SJCRH30 (cell line): Measurements from ENCODE around the gene TSHZ2. TPM values are rescaled to one million over a fixed set of nuclear protein-coding genes. Genes with fewer than 3 reads are reported as not detected.
"Not testable (repeated sequence)": the region's sequence is repeated elsewhere in the genome, so short reads cannot be mapped to it uniquely, and the experiment has no call there.

ENCODE experiments used
- DNase-seq, 2 experiments: peaks; one replicate each; pipeline ENCODE4 v3.0.0-alpha.2; 2015 to 2020
- H3K27ac ChIP-seq: fragments of 250-450 bp; sonication (Bioruptor Pico); 2 replicates; pipeline ENCODE4 v1.5.1; 2020; ENCODE audit warnings: mild to moderate bottlenecking, moderate library complexity
- H3K27me3 ChIP-seq: fragments of 250-450 bp; sonication (Bioruptor Pico); 2 replicates; pipeline ENCODE4 v1.5.1; 2020; ENCODE audit warnings: mild to moderate bottlenecking, moderate library complexity
- H3K36me3 ChIP-seq: fragments of 250-450 bp; sonication (Bioruptor Pico); 2 replicates; pipeline ENCODE4 v1.5.1; 2020; ENCODE audit warnings: mild to moderate bottlenecking, moderate library complexity
- H3K4me1 ChIP-seq: fragments of 250-450 bp; sonication (Bioruptor Pico); 2 replicates; pipeline ENCODE4 v1.5.1; 2020; ENCODE audit warnings: mild to moderate bottlenecking, moderate library complexity
- H3K4me3 ChIP-seq: fragments of 250-450 bp; sonication (Bioruptor Pico); 2 replicates; pipeline ENCODE4 v1.5.1; 2020; ENCODE audit warnings: mild to moderate bottlenecking, moderate library complexity
- H3K9me3 ChIP-seq: fragments of 250-450 bp; sonication (Bioruptor Pico); replicated peaks from 2 replicates; pipeline ENCODE4 v1.5.1; 2020; ENCODE audit warnings: mild to moderate bottlenecking, moderate library complexity
- total RNA-seq: library from RNA; depleted of rRNA; stranded (reverse); fragments of >200 nt; shearing (Covaris generic); gene quantifications from 2 replicates; pipeline ENCODE4 v1.2.3, GENCODE V29; 2014

TSHZ2 gene
- total RNA-seq, 1 experiment from 2014 or later: not detected

- no peaks in the 10 kb centered on the region for H3K36me3 ChIP-seq
- H3K9me3 ChIP-seq: no peaks in the 10 kb centered on the region; the same call in 1 of the 2 replicates
- H3K27ac ChIP-seq: no peak overlapping the region
- peaks cover 11% of the 10 kb centered on the region for H3K27me3 ChIP-seq
- H3K4me1 ChIP-seq: no peaks in the 10 kb centered on the region
- DNase-seq: no peak
- no peak overlapping the region for H3K4me3 ChIP-seq
Measured at GRCh38 chr20:53355790-53356189, 383.6 kb downstream of the TSHZ2 start.

DNA sequence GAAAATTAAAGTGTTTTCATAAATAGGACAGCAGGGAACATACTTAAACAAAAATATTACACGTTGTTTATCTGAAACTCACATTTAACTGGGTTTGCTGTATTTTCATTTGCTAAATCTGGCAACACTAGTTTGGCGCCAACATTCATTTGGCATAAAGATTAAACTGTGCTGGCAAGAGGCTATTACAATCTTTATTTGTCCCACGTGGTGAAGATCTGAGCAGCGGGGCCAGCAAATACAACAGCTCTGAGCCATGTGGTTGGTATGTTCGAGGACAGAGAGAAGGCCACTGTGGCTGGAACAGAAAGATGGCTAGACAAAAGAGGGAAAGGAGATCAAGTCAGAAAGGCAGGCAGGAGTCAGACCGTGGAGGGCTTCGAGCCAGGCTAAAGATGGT lies 387.3 kb downstream of the TSHZ2 start:
- no peaks in the 10 kb centered on the region; the same call in 1 of the 2 replicates for H3K9me3 ChIP-seq
- H3K27me3 ChIP-seq: peaks cover 9% of the 10 kb centered on the region
- H3K36me3 ChIP-seq: no peaks in the 10 kb centered on the region
- DNase-seq: no peak
- H3K27ac ChIP-seq: no peak overlapping the region
- H3K4me1 ChIP-seq: no peaks in the 10 kb centered on the region
- no peak overlapping the region for H3K4me3 ChIP-seq

DNA sequence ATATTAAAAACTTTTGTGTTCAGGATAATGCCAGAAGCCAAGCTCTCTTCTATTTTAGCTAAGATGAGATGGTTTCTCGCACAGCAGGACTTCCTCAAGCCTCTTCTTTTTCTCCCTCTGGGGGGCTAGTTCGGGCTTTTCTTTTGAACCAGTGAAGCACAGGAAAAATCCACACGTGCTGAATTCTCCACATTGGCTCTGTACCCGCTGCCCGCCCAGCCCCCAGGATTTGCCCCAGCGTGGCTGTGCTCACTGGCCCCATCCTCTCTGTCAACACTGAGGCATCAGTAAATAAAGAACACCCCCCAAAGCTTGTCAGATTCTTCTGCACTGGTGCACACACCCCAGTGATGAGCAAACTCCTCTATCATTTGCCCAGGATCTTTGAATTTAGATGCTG lies 388.7 kb downstream of the TSHZ2 start:
- no peaks in the 10 kb centered on the region for H3K36me3 ChIP-seq
- H3K27ac ChIP-seq: no peak overlapping the region
- H3K9me3 ChIP-seq: no peaks in the 10 kb centered on the region
- no peak overlapping the region for H3K4me3 ChIP-seq
- H3K27me3 ChIP-seq: peaks cover 20% of the 10 kb centered on the region
- no peaks in the 10 kb centered on the region for H3K4me1 ChIP-seq
- DNase-seq: no peak

DNA sequence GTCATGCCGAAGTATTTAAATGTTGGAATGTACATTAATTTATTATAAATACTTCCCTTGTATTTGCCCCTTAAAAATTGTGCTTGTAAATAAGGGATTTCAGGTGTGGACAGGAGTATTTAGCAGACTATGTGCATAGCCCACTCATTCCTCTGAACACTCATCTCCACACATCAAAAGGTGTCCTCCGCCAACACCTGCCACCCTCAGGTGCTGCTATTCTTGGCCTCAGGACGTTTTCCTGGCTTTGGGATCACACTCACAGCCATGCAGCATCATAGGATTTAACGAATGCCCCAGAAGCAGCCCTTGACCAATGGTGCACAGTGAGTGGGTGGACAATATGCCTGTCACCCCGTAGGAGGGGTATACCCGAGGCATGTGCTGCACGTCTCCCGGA lies 390.6 kb downstream of the TSHZ2 start:
- H3K9me3 ChIP-seq: no peaks in the 10 kb centered on the region
- no peak overlapping the region for H3K4me3 ChIP-seq
- no peak overlapping the region for H3K27ac ChIP-seq
- DNase-seq: no peak
- no peaks in the 10 kb centered on the region for H3K4me1 ChIP-seq
- peaks cover 23% of the 10 kb centered on the region for H3K27me3 ChIP-seq
- no peaks in the 10 kb centered on the region for H3K36me3 ChIP-seq

DNA sequence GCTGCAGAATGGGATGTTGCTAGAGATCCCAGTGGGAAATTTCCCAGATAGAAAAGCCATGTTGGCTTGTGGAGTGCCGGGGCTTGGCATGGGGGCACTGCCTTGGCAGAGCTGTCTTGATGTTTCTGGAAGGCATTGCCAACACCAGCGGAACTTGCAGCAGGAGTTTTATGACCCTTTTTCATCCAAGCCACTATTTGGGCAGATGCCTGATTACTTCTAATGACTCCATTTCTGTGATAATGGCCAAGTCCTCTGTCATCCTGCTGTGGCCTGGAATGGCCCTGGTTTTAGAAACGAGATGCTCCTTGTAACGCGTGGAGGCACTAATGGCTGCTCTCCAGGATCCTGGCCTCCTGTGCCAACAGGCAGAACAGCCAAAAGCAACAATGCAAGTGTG lies 392.5 kb downstream of the TSHZ2 start:
- no peak for DNase-seq
- no peaks in the 10 kb centered on the region for H3K36me3 ChIP-seq
- H3K9me3 ChIP-seq: no peaks in the 10 kb centered on the region
- H3K27ac ChIP-seq: no peak overlapping the region
- H3K4me1 ChIP-seq: no peaks in the 10 kb centered on the region
- H3K4me3 ChIP-seq: no peak overlapping the region
- H3K27me3 ChIP-seq: peaks cover 29% of the 10 kb centered on the region

- Histone ChIP-seq H3K9me3 (no peaks in the 10 kb centered on the region), H3K27me3 (peaks cover 29% of the 10 kb centered on the region), H3K4me1 (no peaks in the 10 kb centered on the region), H3K27ac (no peak overlapping the region), H3K4me3 (no peak overlapping the region), H3K36me3 (no peaks in the 10 kb centered on the region)
- no peak for DNase-seq
Measured at GRCh38 chr20:53365076-53365475, 392.9 kb downstream of the TSHZ2 start.

DNA sequence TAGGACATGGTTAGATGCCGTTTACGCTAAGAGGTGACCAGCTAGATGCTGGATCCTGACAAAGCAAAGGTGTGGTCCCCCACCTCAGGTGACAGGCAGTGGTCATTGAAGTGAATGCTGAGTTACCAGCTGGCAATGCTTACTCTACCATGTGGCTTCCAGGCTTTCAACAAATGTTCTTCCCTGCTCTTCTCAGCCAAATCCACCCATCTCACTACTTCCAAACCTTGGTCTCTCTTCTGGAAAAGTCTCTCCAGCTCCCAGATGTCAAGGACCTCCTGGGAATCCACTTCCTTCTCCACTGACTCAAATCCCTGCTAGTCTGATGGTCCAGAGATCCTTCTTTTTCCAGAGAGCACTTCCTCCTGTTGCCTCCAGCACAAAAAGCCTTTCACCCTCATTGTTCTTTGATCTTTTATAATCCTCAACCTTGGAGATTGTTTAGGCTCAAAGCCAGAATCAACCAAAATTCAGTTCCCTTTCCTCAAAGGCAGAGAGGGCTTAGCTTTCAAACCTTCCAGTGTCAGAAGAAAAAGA lies 393.4 kb downstream of the TSHZ2 start:
- H3K27ac ChIP-seq: no peak overlapping the region
- H3K4me3 ChIP-seq: no peak overlapping the region
- peaks cover 24% of the 10 kb centered on the region for H3K27me3 ChIP-seq
- no peaks in the 10 kb centered on the region for H3K4me1 ChIP-seq
- H3K9me3 ChIP-seq: no peaks in the 10 kb centered on the region
- no peaks in the 10 kb centered on the region for H3K36me3 ChIP-seq
- no peak for DNase-seq

DNA sequence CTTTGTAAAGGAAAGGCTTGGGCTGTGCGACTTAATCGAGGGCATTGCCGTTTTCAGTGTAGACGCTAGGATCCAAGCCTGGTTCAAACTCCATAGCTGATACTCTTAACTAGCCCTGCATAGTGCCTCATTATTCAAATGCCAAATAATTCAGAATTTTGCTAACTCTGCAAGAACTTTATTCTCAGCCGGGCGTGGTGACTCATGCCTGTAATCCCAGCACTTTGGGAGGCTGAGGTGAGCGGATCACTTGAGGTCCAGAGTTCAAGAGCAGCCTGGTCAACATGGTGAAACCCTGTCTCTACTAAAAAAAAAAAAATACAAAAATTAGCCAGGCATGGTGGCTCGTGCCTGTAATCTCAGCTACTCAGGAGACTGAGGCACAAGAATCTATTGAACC lies 394.8 kb downstream of the TSHZ2 start:
- H3K36me3 ChIP-seq, H3K4me3 ChIP-seq, H3K27ac ChIP-seq, H3K9me3 ChIP-seq, DNase-seq, H3K4me1 ChIP-seq: not testable (repeated sequence)
- peaks cover 20% of the 10 kb centered on the region for H3K27me3 ChIP-seq

DNA sequence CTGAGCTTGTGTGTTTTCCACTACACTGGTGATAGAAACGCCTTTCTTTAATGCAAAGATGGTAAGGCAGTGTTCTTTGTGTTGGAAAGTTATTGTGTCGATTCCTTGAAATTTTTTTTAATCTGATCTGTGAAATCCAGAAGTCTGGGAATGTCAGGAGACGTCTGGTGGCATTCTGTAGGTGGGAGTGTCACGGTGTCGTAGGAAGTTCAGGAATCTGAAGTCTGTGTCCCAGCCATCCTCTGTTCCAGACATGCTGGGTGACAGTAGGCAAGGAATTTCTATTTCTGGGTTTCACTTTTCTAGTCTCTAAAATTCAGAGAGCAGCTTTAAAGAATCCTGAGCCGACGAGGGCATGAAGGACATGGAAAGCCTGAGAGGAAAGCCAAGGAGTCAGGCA lies 397.7 kb downstream of the TSHZ2 start:
- peaks cover 28% of the 10 kb centered on the region for H3K27me3 ChIP-seq
- no peaks in the 10 kb centered on the region for H3K4me1 ChIP-seq
- no peak overlapping the region for H3K27ac ChIP-seq
- no peaks in the 10 kb centered on the region for H3K36me3 ChIP-seq
- H3K9me3 ChIP-seq: no peaks in the 10 kb centered on the region
- no peak for DNase-seq
- no peak overlapping the region for H3K4me3 ChIP-seq

DNA sequence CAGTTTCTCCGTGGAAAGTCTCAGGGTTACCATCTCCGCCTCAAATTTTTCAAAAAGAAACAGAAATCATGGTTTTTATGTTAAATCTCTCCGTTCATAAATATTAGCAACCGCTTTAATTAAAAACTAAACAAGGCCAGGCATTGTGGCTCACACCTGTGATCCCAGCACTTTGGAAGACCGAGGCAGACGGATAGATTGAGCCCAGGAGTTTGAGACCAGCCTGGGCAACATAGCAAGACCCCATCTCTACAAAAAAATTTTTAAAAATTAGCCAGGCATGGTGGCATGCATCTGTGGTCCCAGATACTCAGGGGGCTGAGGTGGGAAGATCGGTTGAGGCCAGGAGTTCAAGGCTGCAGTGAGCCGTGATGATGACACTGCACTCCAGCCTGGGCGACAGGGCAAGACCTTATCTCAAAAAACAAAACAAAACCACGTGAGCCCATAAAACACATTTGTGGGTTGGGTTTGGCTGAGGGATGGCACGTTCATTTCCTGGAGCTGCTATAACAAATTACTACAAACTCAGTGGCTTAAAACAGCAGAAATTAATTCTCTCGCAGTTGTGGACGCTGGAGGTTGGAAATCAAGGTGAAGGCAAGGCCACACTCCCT lies 398.3 kb downstream of the TSHZ2 start:
- no peaks in the 10 kb centered on the region for H3K4me1 ChIP-seq
- DNase-seq: no peak
- no peak overlapping the region for H3K4me3 ChIP-seq
- no peaks in the 10 kb centered on the region for H3K36me3 ChIP-seq
- H3K27ac ChIP-seq: no peak overlapping the region
- peaks cover 26% of the 10 kb centered on the region for H3K27me3 ChIP-seq
- H3K9me3 ChIP-seq: no peaks in the 10 kb centered on the region

- no peak for DNase-seq
- no peaks in the 10 kb centered on the region for H3K36me3 ChIP-seq
Measured at GRCh38 chr20:53371216-53371615, 399.1 kb downstream of the TSHZ2 start.

DNA sequence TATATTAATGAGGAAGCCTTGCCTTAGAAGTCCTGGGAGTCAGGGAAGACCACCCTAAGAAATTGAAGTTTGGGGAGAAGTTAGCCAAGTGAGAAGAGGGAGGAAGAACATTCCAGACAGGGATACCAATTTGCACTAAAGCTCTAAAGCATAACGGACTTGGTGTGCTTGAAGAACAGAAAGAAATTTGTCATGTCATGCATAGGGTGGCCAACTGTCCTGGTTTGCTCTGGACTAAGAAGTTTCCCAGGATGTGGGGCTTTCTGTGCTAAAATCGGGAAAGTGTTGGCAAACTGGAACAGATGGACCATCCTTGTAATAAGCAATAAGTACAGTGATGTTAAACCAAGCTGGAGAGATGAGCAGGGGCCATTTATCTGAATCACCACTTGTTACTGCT lies 403.9 kb downstream of the TSHZ2 start:
- H3K4me1 ChIP-seq: no peaks in the 10 kb centered on the region
- no peak overlapping the region for H3K27ac ChIP-seq
- no peaks in the 10 kb centered on the region for H3K9me3 ChIP-seq
- no peaks in the 10 kb centered on the region for H3K36me3 ChIP-seq
- H3K27me3 ChIP-seq: peaks cover 16% of the 10 kb centered on the region
- H3K4me3 ChIP-seq: no peak overlapping the region
- DNase-seq: no peak

More at GRCh38 chr20:53371216-53371615, 399.1 kb downstream of the TSHZ2 start:
- Histone ChIP-seq H3K4me3 (no peak overlapping the region), H3K27ac (no peak overlapping the region), H3K4me1 (no peaks in the 10 kb centered on the region), H3K27me3 (peaks cover 19% of the 10 kb centered on the region), H3K9me3 (no peaks in the 10 kb centered on the region)

- DNase-seq: no peak
- H3K27ac ChIP-seq: no peak overlapping the region
- H3K9me3 ChIP-seq: no peaks in the 10 kb centered on the region
- H3K4me1 ChIP-seq: no peaks in the 10 kb centered on the region
- H3K4me3 ChIP-seq: no peak overlapping the region
- no peaks in the 10 kb centered on the region for H3K36me3 ChIP-seq
- H3K27me3 ChIP-seq: peaks cover 19% of the 10 kb centered on the region
Measured at GRCh38 chr20:53379014-53379832, 407.1 kb downstream of the TSHZ2 start.

GRCh38 chr20:53379833-53380120 lies 407.6 kb downstream of the TSHZ2 start:
- Histone ChIP-seq H3K36me3 (no peaks in the 10 kb centered on the region), H3K27me3 (peaks cover 24% of the 10 kb centered on the region), H3K27ac (no peak overlapping the region), H3K4me1 (no peaks in the 10 kb centered on the region), H3K9me3 (no peaks in the 10 kb centered on the region), H3K4me3 (no peak overlapping the region)
- DNase-seq: no peak

GRCh38 chr20:53381568-53382262 lies 409.6 kb downstream of the TSHZ2 start:
- Histone ChIP-seq H3K36me3 (no peaks in the 10 kb centered on the region), H3K9me3 (no peaks in the 10 kb centered on the region), H3K4me3 (no peak overlapping the region), H3K27ac (no peak overlapping the region), H3K27me3 (peaks cover 30% of the 10 kb centered on the region), H3K4me1 (no peaks in the 10 kb centered on the region)
- no peak for DNase-seq
